Upper lobe of left lung (tissue), 4 donors: ENCODE results near the gene PPP1R9A.

ENCODE experiments used
- POLR2A ChIP-seq, 4 donors: fragments of 450-650 bp; IDR thresholded peaks; one replicate each; pipeline ENCODE4 v1.5.1; 2016 to 2017; ENCODE audit warnings: antibody characterized with exemption in 4 of 4, mild to moderate bottlenecking in 2 of 4
- TF ChIP-seq, protein P1 (sequence below), 6 experiments: fragments of 450-650 bp in 4 of 6; fragments of 200-600 bp in 2 of 6; sonication (generic) in 2 of 6; IDR thresholded peaks; one replicate each; pipeline ENCODE4 v1.5.1; 2016 to 2019; ENCODE audit warnings: antibody characterized with exemption in 6 of 6

DNA sequence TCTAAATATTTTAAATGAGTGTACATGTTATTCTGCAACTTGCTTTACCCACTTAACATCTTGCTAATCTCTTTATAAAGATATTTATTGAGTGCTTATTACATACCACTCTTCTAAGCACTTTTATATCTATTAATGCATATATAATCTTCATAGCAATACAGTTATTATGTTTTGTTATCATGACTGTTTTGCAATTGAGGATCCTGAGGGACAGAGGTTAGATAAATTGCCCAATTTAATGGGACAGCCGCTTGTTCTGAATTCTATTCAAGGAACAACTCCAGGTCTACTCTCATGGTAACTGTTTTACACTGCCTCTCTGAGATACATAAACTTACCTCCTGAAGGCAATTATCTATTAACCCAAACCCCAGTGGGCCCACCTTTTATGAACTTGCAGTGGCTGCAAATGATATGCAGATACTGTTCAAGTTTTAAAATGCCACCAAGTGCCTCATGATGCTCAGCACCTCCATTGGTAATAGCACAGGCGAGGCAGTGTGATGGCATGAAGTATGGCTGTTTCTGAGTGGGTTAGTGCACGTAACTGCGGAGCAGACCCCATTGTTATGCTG, 356.5 kb downstream of the PPP1R9A start:
- no peak for TF ChIP-seq POLR2A (IDR thresholded peaks at IDR 0.05)
- TF ChIP-seq, protein P1, sequence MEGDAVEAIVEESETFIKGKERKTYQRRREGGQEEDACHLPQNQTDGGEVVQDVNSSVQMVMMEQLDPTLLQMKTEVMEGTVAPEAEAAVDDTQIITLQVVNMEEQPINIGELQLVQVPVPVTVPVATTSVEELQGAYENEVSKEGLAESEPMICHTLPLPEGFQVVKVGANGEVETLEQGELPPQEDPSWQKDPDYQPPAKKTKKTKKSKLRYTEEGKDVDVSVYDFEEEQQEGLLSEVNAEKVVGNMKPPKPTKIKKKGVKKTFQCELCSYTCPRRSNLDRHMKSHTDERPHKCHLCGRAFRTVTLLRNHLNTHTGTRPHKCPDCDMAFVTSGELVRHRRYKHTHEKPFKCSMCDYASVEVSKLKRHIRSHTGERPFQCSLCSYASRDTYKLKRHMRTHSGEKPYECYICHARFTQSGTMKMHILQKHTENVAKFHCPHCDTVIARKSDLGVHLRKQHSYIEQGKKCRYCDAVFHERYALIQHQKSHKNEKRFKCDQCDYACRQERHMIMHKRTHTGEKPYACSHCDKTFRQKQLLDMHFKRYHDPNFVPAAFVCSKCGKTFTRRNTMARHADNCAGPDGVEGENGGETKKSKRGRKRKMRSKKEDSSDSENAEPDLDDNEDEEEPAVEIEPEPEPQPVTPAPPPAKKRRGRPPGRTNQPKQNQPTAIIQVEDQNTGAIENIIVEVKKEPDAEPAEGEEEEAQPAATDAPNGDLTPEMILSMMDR (IDR thresholded peaks at IDR 0.05) = no peak
